Measurements from ENCODE around the gene LSM4.
A peak's percentile ranks its signal among the peaks of the same experiment; 100 is the strongest.
"Not testable (repeated sequence)": the region's sequence is repeated elsewhere in the genome, so short reads cannot be mapped to it uniquely, and the experiment has no call there.

The LSM4 gene

GRCh38 chr19:18322759-18323460 is at the start of gene LSM4:
LSM4 (minus strand) TSS chr19:18323076; CDS start chr19:18323020, 56 bp downstream.
- peak; percentile 97 for DNase-seq

GRCh38 chr19:18368504-18369222 is 45.8 kb upstream of the LSM4 start:
- DNase-seq = no peak

DNA sequence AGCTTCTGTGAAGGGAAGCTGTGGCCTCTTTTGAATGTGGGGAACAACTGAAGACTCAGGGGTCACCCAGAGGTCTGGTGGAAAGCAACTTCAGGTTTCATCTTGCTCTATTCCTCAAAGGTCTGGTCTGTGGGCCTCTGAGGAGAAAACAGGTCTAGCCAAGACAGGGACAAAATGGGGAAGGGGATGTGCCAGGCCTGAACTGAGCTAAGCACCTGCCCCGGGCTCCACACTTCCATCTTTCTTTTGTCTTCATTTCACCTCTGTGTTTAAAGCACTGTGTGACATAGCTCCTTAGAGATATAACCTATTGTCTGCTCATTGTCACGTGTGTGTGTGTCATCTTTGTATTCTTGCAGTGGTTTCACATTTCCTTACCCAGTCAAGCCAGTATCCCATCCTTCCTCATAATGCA is 43.2 kb upstream of the LSM4 start:
- no peak for DNase-seq

DNA sequence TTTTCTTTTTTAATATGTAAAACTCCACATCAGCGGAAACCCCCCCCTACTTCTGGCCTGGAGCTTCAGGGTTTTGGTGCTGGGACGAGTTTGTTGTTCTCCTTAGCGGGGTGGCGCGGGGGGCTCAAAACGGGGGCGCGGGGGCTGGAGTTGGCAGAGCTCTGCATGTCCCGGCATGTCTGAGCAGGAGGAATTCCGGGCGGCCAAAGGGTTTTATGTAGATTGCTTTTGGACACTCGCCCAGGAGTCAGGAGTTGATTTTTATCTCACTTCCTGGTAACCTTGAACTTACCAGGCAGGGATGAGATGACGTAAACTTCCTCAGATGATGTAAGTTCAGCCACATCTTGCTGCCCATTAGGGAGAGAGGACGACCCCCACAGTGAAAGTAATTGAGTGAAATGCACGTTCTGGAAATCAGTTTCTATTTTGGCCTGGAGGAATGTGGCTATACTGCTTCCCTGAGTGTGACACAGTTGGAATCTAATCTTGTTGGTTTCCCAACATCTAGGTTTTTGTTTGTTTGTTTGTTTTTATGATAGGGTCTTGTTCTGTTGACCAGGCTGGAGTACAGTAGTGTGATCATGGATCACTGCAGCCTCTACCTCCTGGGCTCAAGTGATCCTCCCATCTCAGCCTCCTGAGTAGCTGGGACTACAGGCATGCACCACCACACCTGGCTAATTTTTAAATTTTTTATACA is 42.1 kb upstream of the LSM4 start:
- DNase-seq = peak; percentile 95

- not testable (repeated sequence) for DNase-seq
Measured at GRCh38 chr19:18364277-18364825, 41.5 kb upstream of the LSM4 start.

- DNase-seq = no peak
Measured at GRCh38 chr19:18363787-18364186, 40.9 kb upstream of the LSM4 start.

DNA sequence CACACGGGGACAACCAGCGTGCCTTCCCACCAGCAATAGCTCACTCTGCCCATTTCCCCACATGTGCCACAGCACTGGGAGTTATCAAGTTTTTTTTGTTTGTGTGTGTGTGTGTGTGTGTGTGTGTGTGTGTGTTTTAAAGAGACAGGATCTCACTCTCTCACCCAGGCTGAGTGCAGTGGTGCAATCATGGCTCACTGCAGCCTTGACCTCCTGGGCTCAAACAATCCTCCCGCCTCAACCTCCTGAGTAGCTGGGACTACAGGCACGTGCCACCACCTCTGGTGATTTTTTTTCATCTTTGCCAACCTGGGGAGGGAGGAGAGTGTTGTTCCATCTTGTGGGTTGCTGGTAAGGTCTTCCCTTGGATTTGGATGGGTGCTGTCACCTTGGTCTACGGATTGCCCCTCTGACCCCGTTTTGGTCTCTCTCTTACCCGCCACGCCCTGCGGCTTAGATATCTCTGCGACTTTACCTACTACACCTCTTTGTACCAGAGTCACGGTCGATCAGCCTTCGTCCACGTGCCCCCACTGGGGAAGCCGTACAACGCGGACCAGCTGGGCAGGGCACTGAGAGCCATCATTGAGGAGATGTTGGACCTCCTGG is 40.2 kb upstream of the LSM4 start:
- no peak for DNase-seq

DNA sequence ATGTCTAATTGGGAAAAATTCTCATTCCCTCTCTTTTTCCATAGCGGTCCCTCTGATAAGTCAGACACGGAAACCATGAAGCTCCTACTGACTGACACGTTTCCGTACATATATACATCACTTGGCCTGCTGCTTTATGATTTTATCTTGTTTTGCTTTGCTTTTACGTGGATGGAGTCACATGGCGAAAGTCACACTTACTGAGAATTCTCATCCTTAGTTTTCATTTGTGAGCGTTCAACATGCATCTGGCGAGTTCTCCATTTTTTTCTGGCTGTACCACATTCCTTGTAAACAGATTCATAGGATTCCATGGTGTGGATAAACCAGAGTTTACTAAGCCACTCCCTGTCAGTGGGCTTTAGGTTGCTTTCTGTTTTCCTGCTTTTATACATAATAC is 38.8 kb upstream of the LSM4 start:
- no peak for DNase-seq

DNA sequence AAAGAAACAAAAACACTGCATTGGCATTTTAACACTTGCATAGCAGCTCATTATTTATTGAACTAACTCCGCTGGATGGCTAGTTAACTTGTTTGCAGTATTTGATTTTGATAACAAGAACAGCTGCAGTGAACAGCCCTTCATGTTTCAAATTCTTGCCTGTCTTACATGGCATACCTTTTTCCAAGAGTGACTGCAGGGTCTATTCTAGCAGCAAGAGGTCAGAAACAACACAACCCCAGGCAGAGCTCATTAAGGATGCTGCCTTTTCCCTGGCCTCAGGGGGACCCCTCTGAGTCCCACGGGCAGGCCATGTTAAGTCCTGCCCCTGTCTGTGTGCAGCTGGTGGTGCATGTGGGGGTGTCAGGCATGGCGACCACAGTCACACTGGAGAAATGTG is 34.2 kb upstream of the LSM4 start:
- no peak for DNase-seq

- DNase-seq = not testable (repeated sequence)
Measured at GRCh38 chr19:18354743-18355142, 31.9 kb upstream of the LSM4 start.

DNA sequence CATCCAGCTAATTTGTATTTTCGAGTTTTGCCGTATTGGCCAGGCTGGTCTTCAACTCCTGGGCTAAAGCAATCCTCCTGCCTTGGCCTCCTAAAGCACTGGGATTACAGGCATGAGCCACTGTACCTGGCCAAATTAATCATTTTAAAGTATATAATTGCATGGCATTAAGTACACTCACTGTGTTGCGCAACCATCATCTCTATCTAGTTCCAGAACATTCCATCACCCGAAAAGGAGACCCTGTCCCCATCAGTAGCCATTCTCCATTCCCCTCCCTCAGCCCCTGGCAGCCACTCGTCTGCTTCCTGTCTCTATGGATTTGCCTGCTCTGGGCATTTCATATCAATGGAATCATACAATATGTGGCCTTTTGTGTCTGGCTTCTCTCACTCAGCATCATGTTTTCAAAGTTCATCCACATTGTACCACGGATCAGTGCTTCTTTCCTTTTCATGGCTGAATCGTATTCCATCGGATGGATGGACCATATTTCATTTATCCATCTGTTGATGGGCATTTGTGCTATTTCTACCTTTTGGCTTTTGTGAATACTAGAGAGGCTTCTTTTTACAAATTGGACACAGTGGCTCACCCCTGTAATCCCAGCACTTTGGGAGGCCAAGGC is 30.6 kb upstream of the LSM4 start:
- DNase-seq = no peak

GRCh38 chr19:18351544-18351943 is 28.7 kb upstream of the LSM4 start:
- DNase-seq = no peak

GRCh38 chr19:18350490-18350889 is 27.6 kb upstream of the LSM4 start:
- no peak for DNase-seq

DNA sequence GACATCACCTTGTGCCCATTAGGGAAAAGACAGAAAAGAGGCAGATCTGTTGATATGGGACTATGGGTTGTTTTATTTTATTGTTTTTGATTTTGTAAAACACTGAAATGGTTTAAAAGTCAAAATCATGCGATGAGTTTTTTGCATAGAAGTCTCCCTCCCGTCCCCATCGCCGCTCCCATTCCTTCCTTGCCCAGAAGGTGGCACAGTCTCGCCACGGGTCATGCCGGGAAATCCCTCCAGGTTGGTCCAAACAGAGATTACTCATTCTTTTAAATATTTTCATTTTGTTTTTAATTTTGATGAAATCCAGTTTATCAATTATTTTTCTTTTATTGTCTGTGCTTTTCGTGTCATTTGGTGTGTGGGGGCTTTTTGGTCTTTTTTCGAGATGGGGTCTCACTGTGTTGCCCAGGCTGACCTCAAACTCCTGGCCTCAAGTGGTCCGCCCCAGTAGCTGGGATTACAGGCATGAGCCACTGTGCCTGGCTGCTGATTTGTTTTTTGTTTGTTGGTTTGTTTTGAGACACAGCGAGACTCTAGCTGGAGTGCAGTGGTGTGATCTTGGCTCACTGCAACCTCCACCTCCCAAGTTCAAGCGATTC is 26.8 kb upstream of the LSM4 start:
- peak; percentile 54 for DNase-seq

- not testable (repeated sequence) for DNase-seq
Measured at GRCh38 chr19:18348818-18349339, 26.0 kb upstream of the LSM4 start.

DNA sequence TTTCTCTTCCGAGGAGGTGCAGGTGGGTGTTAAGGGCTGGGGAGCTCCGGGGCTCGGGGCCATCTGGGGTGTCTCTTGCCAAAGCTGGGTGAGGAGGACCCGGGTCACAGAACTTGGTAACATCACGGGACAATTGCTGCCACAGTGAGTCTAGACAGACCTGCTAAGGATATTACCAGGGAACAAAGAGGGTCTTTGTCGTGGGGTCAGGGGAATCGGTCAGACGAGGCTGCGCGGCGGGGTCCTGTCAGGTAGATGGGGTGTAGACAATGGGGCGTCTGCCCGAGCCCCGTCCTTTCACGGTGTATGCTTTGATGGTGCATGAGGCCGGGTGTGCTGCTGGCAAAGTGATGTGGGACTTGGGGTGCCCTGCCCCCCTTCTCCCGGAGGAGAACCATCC is 25.3 kb upstream of the LSM4 start:
- DNase-seq = no peak

DNA sequence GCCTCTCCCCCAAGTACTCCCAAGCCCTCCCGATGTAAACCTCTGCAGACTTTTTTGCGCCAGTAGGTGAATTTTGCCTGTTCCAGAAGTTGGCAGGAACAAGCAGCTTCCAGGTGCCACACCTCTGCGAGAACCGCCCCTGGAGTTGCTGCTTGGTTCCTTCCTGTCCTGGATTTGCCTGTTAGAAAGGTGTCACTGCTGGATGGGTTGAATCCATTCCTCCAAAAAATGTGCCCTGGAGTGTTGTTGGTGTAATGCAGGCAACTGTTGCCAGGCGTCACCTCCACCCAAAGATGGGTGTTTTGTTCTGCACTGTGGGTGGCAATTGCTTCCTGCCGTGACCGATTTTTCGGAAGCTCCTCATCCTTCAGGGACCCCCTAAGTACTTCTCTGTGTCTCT is 23.2 kb upstream of the LSM4 start:
- no peak for DNase-seq

- no peak for DNase-seq
Measured at GRCh38 chr19:18345296-18345695, 22.4 kb upstream of the LSM4 start.

DNA sequence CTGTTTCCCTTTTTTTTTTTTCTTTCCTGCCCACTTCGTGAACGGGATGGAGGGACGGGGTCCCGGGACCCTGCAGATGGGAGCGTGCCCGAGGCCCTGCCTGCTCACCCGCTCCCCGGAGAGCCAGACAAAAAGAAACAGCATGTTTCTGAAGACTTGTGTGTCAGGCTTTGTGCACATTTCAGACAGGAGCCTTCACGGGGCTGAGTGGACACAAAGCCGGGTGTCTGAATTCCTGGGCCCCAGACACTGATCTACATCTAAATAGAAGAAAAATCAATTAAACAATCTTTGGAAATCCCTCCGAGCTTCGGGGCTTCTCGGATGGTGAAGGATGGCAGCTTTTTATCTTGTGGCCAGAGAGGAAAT is 21.7 kb upstream of the LSM4 start:
- no peak for DNase-seq

DNA sequence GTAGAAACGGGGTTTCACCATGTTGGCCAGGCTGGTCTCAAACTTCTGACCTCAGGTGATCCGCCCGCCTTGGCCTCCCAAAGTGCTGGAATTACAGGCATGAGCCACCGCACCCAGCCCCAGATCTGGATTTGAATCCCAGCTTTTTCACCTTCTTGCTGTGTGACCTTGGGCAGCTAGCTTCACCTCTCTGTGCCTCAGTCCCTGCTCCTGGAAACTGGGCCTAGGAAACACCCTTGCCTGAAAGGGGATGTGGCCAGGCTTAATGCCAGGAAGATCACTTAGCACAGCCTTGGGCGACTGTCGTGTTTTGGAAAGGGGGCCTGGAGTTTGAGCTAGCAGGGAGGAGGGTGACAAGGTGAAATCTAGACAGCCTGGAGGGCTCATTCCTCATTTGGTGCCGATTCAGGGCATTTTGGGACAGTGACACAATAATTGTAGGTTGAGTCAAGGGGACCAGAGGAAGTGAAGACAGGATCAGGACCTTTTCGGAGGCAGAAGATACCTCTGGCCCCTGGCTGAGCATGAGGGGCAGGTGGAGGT is 19.3 kb upstream of the LSM4 start:
- DNase-seq = no peak

DNA sequence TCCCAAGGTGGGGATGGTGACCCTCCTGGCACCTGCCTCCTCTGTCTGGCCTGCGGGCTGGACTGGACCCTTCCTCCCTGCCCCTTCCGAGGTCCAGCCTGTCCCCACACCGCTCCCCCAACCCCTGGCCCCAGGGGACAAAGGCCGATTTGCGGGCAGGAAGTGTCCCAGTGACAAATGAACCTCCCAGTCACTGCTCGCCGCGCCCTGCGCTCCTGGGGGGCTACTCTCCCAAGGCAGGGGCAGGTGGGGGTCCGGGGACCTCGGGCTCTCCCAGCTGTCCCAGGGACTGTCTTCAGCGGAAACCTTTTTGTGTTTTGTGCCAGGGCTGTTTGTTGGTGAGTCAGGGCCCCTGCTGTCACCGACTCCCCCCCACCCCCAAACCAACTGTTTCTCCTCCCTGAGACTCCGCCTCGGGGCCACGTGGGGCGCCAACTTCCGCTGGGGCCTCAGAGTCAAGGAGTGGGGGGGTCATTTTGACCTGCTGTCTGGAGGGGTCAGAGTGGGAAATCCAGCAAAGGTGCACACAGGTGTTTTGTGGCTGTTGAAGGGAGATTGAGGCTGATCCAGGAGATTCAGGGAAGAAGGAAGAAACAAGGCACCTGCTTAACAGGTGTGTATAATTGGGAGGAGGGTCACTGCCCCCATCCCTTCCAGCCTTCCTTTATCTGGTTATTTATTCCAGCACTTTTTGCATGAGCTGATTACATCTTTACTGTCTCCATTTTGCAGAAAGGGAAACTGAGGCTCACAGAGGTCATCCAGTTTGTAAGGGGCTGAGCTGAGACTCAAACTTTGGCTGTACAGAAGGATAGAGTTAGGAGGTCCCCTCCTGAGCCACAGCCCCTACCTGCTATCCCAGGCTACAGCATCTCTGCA is 18.4 kb upstream of the LSM4 start:
- no peak for DNase-seq
